Bronchial epithelial cell (primary cell): ENCODE measurements around the gene UQCC2. TPM values are rescaled to one million over a fixed set of nuclear protein-coding genes. Genes with fewer than 3 reads are reported as not detected.

Experiments used
- DNase-seq: peaks from one replicate; pipeline ENCODE4 v3.0.0-alpha.2; 2010; ENCODE audit warnings: low read depth
- FAIRE-seq: peaks from 2 replicates; lab custom pipeline; 2011; peaks lifted over from hg19 to GRCh38; lab: Jason Lieb, UNC
- H3K27me3 ChIP-seq: 2 replicates; pipeline ENCODE4 v1.5.1; 2011; ENCODE audit warnings: low read length; ENCODE audit not compliant: control insufficient read depth, insufficient read depth
- H3K36me3 ChIP-seq: 2 replicates; pipeline ENCODE4 v1.5.1; 2011; ENCODE audit warnings: low read length; ENCODE audit not compliant: control insufficient read depth, insufficient read depth
- H3K4me3 ChIP-seq: 2 replicates; pipeline ENCODE4 v1.5.1; 2011; ENCODE audit warnings: mild to moderate bottlenecking, low read depth, low read length, control low read depth
- CTCF ChIP-seq: IDR thresholded peaks from 2 replicates; pipeline ENCODE4 v1.5.1; 2011; ENCODE audit warnings: mild to moderate bottlenecking, moderate library complexity, low read length, control low read depth, inconsistent platforms; ENCODE audit not compliant: insufficient read depth, severe bottlenecking
- total RNA-seq: library from RNA; depleted of rRNA; stranded (reverse); fragments of >200 nt; gene quantifications from 2 replicates; pipeline ENCODE4 v1.2.1, GENCODE V29; 2014

Gene UQCC2
- total RNA-seq, 1 donor from 2014 or later = 47.1 TPM

- DNase-seq = no peak
- Histone ChIP-seq H3K36me3 (peaks cover 47% of the 10 kb centered on the region), H3K4me3 (no peak overlapping the region), H3K27me3 (no peaks in the 10 kb centered on the region)
- peak; percentile 72 for FAIRE-seq
- no peak for TF ChIP-seq CTCF
Observed at GRCh38 chr6:33667776-33668175, 43.7 kb downstream of the UQCC2 start.

- no peak overlapping the region for H3K4me3 ChIP-seq
- H3K27me3 ChIP-seq = no peaks in the 10 kb centered on the region
- DNase-seq (no peak), FAIRE-seq (peak; percentile 50)
- peaks cover 47% of the 10 kb centered on the region for H3K36me3 ChIP-seq
- TF ChIP-seq CTCF = no peak
Observed at GRCh38 chr6:33667072-33667471, 44.4 kb downstream of the UQCC2 start.

GRCh38 chr6:33665957-33666356, 45.5 kb downstream of the UQCC2 start:
- no peak for DNase-seq
- no peak for FAIRE-seq
- Histone ChIP-seq H3K4me3 (no peak overlapping the region), H3K27me3 (no peaks in the 10 kb centered on the region), H3K36me3 (peaks cover 41% of the 10 kb centered on the region)
- TF ChIP-seq CTCF = no peak

- FAIRE-seq = no peak
Observed at GRCh38 chr6:33664506-33665057, 46.9 kb downstream of the UQCC2 start.

GRCh38 chr6:33663727-33664449, 47.6 kb downstream of the UQCC2 start:
- Histone ChIP-seq H3K27me3 (no peaks in the 10 kb centered on the region), H3K36me3 (peaks cover 37% of the 10 kb centered on the region), H3K4me3 (no peak overlapping the region)
- no peak for TF ChIP-seq CTCF
- DNase-seq (peak; percentile 30), FAIRE-seq (no peak)

More at GRCh38 chr6:33664506-33665057, 46.9 kb downstream of the UQCC2 start:
- DNase-seq = no peak
- Histone ChIP-seq H3K4me3 (no peak overlapping the region), H3K36me3 (peaks cover 34% of the 10 kb centered on the region), H3K27me3 (no peaks in the 10 kb centered on the region)
- TF ChIP-seq CTCF = no peak
